IPS-20b (cell line): ENCODE results near the gene RAB8B.
"Not testable (repeated sequence)": the region's sequence is repeated elsewhere in the genome, so short reads cannot be mapped to it uniquely, and the experiment has no call there.

ENCODE experiments used
- H3K27ac ChIP-seq: one replicate; pipeline ENCODE4 v1.5.1; 2013; ENCODE audit warnings: low read length
- H3K27me3 ChIP-seq: 2 replicates; pipeline ENCODE4 v1.6.1; 2013; ENCODE audit warnings: mild to moderate bottlenecking, low read length, inconsistent platforms; ENCODE audit not compliant: insufficient read depth
- H3K36me3 ChIP-seq: 2 replicates; pipeline ENCODE4 v1.6.1; 2013; ENCODE audit warnings: low read depth, mild to moderate bottlenecking, inconsistent platforms, low read length, moderate library complexity; ENCODE audit not compliant: insufficient read depth
- H3K4me1 ChIP-seq: 2 replicates; pipeline ENCODE4 v1.6.1; 2013; ENCODE audit warnings: mild to moderate bottlenecking, control low read depth, inconsistent platforms, low read length, moderate library complexity; ENCODE audit not compliant: insufficient read depth
- H3K4me3 ChIP-seq: 2 replicates; pipeline ENCODE4 v1.5.1; 2013; ENCODE audit warnings: mild to moderate bottlenecking, low read length, inconsistent platforms
- H3K9ac ChIP-seq: 2 replicates; pipeline ENCODE4 v1.6.1; 2013; ENCODE audit warnings: low read depth, mild to moderate bottlenecking, inconsistent platforms, low read length, moderate library complexity
- H3K9me3 ChIP-seq: 2 replicates; pipeline ENCODE4 v1.6.1; 2013; ENCODE audit warnings: mild to moderate bottlenecking, low read depth, low read length, inconsistent platforms; ENCODE audit not compliant: insufficient read depth

Gene RAB8B

GRCh38 chr15:63197626-63198025, 8.2 kb downstream of the RAB8B start:
- no peaks in the 10 kb centered on the region for H3K36me3 ChIP-seq
- peaks cover 38% of the 10 kb centered on the region; the same call in 1 of the 2 replicates for H3K4me1 ChIP-seq
- H3K9me3 ChIP-seq: no peaks in the 10 kb centered on the region
- H3K9ac ChIP-seq: no peak overlapping the region
- no peak overlapping the region for H3K27ac ChIP-seq
- H3K27me3 ChIP-seq: no peaks in the 10 kb centered on the region
- H3K4me3 ChIP-seq: no peak overlapping the region

- H3K27ac ChIP-seq: no peak overlapping the region
- H3K36me3 ChIP-seq: no peaks in the 10 kb centered on the region
- H3K27me3 ChIP-seq: no peaks in the 10 kb centered on the region
- no peak overlapping the region for H3K4me3 ChIP-seq
- H3K9me3 ChIP-seq: no peaks in the 10 kb centered on the region
- H3K4me1 ChIP-seq: peaks cover 38% of the 10 kb centered on the region; the same call in 1 of the 2 replicates
- H3K9ac ChIP-seq: 0 out of 2 replicates have a peak overlapping the region, but pooled peaks have one; percentile 17
Measured at GRCh38 chr15:63198371-63199250, 9.2 kb downstream of the RAB8B start.

GRCh38 chr15:63200464-63201249, 11.3 kb downstream of the RAB8B start:
- peaks cover 30% of the 10 kb centered on the region; the same call in 1 of the 2 replicates for H3K4me1 ChIP-seq
- no peak overlapping the region for H3K27ac ChIP-seq
- no peaks in the 10 kb centered on the region for H3K36me3 ChIP-seq
- H3K9me3 ChIP-seq: no peaks in the 10 kb centered on the region
- no peaks in the 10 kb centered on the region for H3K27me3 ChIP-seq
- no peak overlapping the region for H3K9ac ChIP-seq
- no peak overlapping the region for H3K4me3 ChIP-seq

- no peaks in the 10 kb centered on the region for H3K9me3 ChIP-seq
- H3K4me1 ChIP-seq: peaks cover 13% of the 10 kb centered on the region; the same call in 1 of the 2 replicates
- H3K4me3 ChIP-seq: no peak overlapping the region
- no peaks in the 10 kb centered on the region for H3K36me3 ChIP-seq
- no peak overlapping the region for H3K9ac ChIP-seq
- no peaks in the 10 kb centered on the region for H3K27me3 ChIP-seq
- H3K27ac ChIP-seq: no peak overlapping the region
Measured at GRCh38 chr15:63202861-63203260, 13.5 kb downstream of the RAB8B start.

- Histone ChIP-seq H3K9me3 (no peaks in the 10 kb centered on the region), H3K36me3 (no peaks in the 10 kb centered on the region), H3K4me3 (no peak overlapping the region), H3K4me1 (peaks cover 7% of the 10 kb centered on the region; the same call in 1 of the 2 replicates), H3K27ac (no peak overlapping the region), H3K9ac (no peak overlapping the region), H3K27me3 (no peaks in the 10 kb centered on the region)
Measured at GRCh38 chr15:63203451-63204090, 14.2 kb downstream of the RAB8B start.

GRCh38 chr15:63206079-63206478, 16.7 kb downstream of the RAB8B start:
- H3K27me3 ChIP-seq: no peaks in the 10 kb centered on the region
- no peak overlapping the region for H3K27ac ChIP-seq
- no peak overlapping the region for H3K4me3 ChIP-seq
- H3K36me3 ChIP-seq: no peaks in the 10 kb centered on the region
- H3K9ac ChIP-seq: no peak overlapping the region
- no peaks in the 10 kb centered on the region for H3K9me3 ChIP-seq
- peaks cover 13% of the 10 kb centered on the region for H3K4me1 ChIP-seq

- H3K9ac ChIP-seq, H3K4me3 ChIP-seq, H3K36me3 ChIP-seq, H3K27me3 ChIP-seq, H3K9me3 ChIP-seq, H3K27ac ChIP-seq: not testable (repeated sequence)
- peaks cover 18% of the 10 kb centered on the region for H3K4me1 ChIP-seq
Measured at GRCh38 chr15:63208824-63209223, 19.4 kb downstream of the RAB8B start.

GRCh38 chr15:63210151-63211091, 21.0 kb downstream of the RAB8B start:
- Histone ChIP-seq H3K27me3 (no peaks in the 10 kb centered on the region), H3K9ac (peak overlapping the region; percentile 21; the same call in 1 of the 2 replicates), H3K27ac (peak overlapping the region; percentile 23), H3K4me3 (peak overlapping the region; percentile 6; the same call in 1 of the 2 replicates), H3K36me3 (no peaks in the 10 kb centered on the region), H3K9me3 (no peaks in the 10 kb centered on the region), H3K4me1 (peaks cover 18% of the 10 kb centered on the region)

- Histone ChIP-seq H3K36me3 (no peaks in the 10 kb centered on the region), H3K9me3 (no peaks in the 10 kb centered on the region), H3K4me3 (peak overlapping the region; percentile 6; the same call in 1 of the 2 replicates), H3K27me3 (no peaks in the 10 kb centered on the region), H3K4me1 (peaks cover 18% of the 10 kb centered on the region), H3K9ac (0 out of 2 replicates have a peak overlapping the region, but pooled peaks have one; percentile 4), H3K27ac (no peak overlapping the region)
Measured at GRCh38 chr15:63211092-63211490, 21.7 kb downstream of the RAB8B start.

GRCh38 chr15:63211549-63211948, 22.1 kb downstream of the RAB8B start:
- Histone ChIP-seq H3K9me3 (no peaks in the 10 kb centered on the region), H3K9ac (no peak overlapping the region), H3K4me3 (no peak overlapping the region), H3K27me3 (no peaks in the 10 kb centered on the region), H3K27ac (no peak overlapping the region), H3K4me1 (peaks cover 18% of the 10 kb centered on the region), H3K36me3 (no peaks in the 10 kb centered on the region)
